ENCODE results near the gene JAZF1. TPM values are rescaled to one million over a fixed set of nuclear protein-coding genes. Genes with fewer than 3 reads are reported as not detected.
A peak's percentile ranks its signal among the peaks of the same experiment; 100 is the strongest.
"Not testable (repeated sequence)": the region's sequence is repeated elsewhere in the genome, so short reads cannot be mapped to it uniquely, and the experiment has no call there.

The JAZF1 gene
- total RNA-seq, 1 experiment from 2014 or later: 18.8 TPM

- DNase-seq (ENCODE audit: low spot score): peak; percentile 86
These were observed 306.3 kb downstream of the JAZF1 start for GRCh38 chr7:27873981-27874957.

DNA sequence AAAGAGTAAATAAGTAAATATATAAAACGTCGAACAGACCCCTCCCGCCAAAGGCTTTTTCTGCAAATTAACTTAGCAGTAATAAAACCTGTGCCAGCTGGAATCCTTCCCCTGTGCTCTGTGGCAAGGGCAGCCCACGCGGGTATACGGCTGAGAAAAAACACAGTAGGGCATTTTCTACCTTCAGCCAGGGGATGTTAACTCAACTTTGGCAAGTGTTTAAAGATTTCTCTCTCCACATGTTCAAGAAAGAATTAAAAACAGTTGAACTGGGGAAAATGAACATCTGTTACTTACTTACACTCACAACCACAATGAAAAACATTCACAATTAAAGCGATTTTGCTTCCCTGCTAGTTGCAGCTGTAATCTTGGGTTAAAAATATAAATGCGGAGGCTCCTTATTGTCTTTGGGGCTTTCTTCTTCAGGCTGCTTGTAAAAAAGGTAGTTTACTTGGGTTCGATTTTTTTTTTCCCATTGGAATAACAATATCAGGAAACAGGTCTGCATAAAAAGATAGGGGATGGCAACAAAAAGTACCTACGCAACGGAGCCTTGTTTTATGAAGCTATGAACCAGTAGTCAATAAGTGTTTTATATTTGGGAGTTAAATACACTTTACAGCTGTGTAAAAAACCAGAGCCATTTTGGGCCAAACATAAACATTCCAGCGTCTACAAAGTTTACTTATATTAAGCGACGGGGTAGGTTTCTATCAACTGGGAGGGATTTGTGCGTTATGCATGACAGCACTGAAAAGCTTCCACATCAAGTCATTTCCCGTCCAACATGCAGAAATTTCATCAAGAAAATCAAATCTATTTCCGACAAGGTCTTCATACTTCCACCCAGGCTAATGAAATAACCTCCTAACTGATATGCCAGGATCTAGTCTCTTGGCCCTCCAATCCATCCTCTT lies 308.0 kb downstream of the JAZF1 start:
- no peak for DNase-seq (ENCODE audit: low spot score)

GRCh38 chr7:27871866-27872265 lies 308.7 kb downstream of the JAZF1 start:
- no peak for DNase-seq (ENCODE audit: low spot score)

GRCh38 chr7:27871086-27871485 lies 309.5 kb downstream of the JAZF1 start:
- DNase-seq (ENCODE audit: low spot score): no peak

GRCh38 chr7:27870595-27870994 lies 310.0 kb downstream of the JAZF1 start:
- DNase-seq (ENCODE audit: low spot score): no peak

DNA sequence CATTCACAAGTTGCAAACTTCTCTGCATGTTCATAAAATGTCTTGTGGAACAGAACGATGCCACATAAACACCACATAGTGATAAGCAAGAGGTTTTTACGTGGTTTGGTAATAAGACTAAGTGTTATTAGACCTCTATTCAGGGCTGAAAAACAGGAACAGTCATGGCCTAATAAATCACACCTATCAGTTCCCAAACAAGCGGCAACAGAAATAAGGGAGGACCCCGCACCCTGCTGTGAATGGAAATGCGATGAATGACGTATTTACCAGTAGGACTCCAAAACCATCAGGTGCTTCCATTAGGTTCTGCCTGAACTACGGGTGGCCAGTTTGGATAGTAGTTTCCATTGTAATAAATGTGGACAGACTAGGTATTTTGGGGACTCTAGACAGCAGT lies 311.5 kb downstream of the JAZF1 start:
- no peak for DNase-seq (ENCODE audit: low spot score)

DNA sequence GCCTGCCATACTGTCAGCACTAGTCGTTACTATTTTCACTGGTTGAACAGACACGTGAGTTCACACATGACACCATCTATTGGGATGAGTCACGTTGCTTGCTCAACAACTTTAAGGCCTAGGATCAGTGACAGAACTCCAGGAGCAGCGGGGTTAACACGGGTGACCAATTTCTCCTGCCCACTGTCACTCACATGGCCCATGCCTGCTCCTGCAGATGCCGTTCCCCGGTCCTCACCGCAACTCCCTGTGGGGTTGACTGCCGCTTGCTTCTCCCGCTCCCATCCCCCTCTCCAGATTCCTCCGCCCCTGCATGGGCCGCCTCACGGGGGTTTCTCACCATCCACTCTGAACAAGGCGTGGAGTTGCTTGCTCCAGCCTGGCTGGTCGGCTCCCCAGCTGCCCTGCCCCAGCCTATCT lies 312.5 kb downstream of the JAZF1 start:
- DNase-seq (ENCODE audit: low spot score): peak; percentile 13

DNA sequence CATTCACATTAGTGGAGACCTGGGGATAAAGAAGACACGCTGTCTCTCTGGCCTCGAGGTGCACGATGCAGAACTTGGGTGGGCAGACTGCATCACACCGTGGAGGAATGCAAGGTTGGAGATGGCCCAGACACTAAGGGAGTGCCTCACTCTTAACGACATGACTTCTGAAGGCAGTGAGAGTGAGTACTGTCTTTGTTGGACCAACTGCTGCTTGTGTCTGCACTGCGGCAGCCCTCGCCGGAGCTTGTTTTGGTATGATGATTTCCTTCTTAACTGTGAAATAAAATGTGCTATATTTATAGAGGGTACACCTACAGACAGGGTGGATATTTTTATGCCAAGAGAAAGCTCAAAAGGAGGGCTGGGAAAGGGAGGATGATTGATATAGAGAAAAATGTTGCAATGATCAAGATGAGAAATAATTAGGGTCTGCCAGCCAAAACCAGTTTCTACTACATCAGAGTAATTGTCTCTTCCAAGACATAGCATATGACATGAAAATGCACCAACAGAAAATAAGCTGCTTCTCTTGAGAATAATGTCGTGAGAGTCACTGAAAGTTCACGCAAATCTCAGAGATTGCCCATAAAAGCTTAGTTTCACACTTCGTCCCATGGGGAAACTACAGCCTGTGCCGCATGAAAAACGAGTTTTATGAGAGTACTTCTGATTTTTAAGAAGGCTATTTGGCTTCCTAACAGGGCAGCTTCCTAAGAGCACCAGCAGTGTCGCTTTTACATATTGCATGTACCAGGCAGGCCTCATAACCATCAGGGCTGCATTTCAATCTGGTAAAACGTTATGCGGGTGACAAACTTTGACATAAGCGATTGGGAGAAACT lies 313.5 kb downstream of the JAZF1 start:
- no peak for DNase-seq (ENCODE audit: low spot score)

- DNase-seq (ENCODE audit: low spot score): no peak
These were observed 314.3 kb downstream of the JAZF1 start for GRCh38 chr7:27866256-27866655.

DNA sequence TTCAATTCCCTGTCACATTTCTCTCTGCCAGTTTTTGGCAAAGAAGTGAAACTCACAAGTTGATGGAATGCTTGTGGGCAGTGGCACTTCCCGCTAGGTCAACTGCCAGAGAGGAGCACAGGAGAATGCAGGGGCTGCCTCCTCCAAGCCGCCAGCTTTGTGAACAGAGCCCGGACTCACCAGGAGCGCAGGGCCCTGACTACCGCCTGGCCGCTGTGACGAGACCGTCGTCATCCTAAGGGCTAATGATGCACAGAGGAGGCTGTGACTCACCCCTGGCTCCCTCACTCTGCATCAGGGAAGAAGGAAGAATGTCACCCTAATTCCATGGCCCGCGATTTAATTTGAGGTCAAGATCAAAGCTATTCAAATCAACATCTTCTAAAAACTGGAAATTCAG lies 316.7 kb downstream of the JAZF1 start:
- DNase-seq (ENCODE audit: low spot score): peak; percentile 97

GRCh38 chr7:27861747-27862146 lies 318.8 kb downstream of the JAZF1 start:
- DNase-seq (ENCODE audit: low spot score): no peak

DNA sequence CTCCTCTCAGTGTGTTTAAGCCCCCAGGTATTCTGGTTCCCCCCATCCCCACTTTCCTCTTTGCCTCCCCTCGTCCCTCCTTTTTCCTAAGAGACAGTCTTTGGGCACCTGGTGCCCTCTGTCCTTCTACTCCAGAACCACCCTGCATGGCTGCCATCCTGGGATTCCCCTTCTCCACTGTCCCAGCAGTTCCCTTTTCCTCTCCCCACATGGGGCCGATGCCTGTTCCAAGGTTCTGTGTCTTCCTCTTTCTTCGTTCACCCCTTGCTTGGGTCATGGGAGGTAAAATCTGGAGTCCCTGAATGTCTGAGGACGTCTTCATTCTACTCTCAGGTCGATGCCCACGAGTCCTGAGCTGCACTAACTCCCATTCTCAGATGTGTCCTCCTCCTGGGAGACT lies 319.8 kb downstream of the JAZF1 start:
- no peak for DNase-seq (ENCODE audit: low spot score)

DNA sequence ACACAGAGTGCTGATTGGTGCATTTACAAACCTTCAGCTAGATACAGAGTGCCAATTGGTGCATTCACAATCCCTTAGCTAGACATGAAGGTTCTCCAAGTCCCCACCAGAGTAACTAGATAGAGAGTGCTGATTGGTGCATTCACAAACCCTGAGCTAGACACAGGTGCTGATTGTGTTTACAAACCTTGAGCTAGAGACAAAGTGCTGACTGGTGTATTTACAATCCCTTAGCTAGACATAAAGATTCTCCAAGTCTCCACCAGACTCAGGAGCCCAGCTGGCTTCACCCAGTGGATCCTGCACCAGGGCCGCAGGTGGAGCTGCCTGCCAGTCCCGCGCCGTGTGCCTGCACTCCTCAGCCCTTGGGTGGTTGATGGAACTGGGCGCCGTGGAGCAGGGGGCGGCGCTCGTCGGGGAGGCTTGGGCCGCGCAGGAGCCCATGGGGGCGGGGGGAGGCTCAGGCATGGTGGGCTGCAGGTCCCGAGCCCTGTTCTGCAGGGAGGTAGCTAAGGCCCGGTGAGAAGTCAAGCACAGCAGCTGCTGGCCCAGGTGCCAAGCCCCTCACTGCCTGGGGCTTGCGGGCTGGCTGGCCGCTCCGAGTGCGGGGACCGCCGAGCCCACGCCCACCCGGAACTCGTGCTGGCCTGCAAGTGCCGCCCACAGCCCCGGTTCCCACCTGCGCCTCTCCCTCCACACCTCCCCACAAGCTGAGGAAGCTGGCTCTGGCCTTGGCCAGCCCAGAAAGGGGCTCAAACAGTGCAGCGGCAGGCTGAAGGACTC lies 323.7 kb downstream of the JAZF1 start:
- not testable (repeated sequence) for DNase-seq (ENCODE audit: low spot score)

- DNase-seq (ENCODE audit: low spot score): no peak
These were observed 330.1 kb downstream of the JAZF1 start for GRCh38 chr7:27850531-27850930.

GRCh38 chr7:27846388-27846787 lies 334.2 kb downstream of the JAZF1 start:
- no peak for DNase-seq (ENCODE audit: low spot score)

GRCh38 chr7:27843584-27844305 lies 336.9 kb downstream of the JAZF1 start:
- no peak for DNase-seq (ENCODE audit: low spot score)

DNA sequence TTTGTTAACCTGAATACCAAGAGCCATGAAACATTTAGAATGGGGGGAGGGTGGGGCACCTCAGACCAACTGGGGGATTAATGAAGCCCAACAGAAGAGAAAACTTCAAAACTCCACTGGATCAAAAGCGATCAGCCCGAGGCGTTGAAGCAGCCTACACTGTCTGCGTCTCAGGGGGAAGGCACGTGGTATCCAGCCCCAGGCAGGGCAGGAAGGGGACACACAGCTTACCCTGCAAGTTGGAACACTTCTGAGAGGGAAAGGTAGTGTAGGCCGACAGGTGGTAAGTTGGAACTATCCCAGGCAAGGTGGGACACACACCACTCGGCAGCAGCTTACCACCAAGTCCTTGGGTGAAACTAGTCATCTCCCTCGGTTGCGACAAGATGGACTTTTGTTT lies 337.7 kb downstream of the JAZF1 start:
- DNase-seq (ENCODE audit: low spot score): no peak

- DNase-seq (ENCODE audit: low spot score): no peak
These were observed 338.4 kb downstream of the JAZF1 start for GRCh38 chr7:27842094-27842692.

GRCh38 chr7:27840760-27841364 lies 339.7 kb downstream of the JAZF1 start:
- no peak for DNase-seq (ENCODE audit: low spot score)
